Measurements from ENCODE around the gene NKX2-4. TPM values are rescaled to one million over a fixed set of nuclear protein-coding genes. Genes with fewer than 3 reads are reported as not detected.

The NKX2-4 gene
- polyA plus RNA-seq, 2 of the 4 experiments (the other 2 are of a cell fraction) = not detected

DNA sequence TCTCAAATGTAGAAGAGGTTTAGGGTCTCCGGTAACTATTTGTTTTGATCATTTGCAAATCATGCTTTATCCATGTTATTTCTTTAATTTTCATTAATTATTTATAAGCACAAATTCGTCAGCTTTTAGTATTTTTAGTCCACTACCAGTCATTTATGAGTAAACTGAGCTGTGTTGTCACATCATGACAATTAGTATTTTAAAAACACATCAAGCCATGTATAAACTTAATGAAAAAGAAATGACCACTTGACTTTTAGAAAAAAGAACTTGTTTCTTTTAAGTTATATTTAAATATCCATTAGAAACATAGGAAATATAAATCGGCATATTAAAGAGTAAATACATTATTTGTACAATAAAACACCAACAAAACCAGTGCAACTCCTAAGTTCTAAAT lies 2.8 kb downstream of the NKX2-4 start:
- H3K9me3 ChIP-seq = no peaks in the 10 kb centered on the region
- WGBS (ENCODE audit: missing lambda C conversion rate) = 33% methylated on average over 3 of the region's 3 CpGs
- no peak for ATAC-seq
- no peak overlapping the region for H3K4me2 ChIP-seq
- POLR2A ChIA-PET = no interaction called here
- peak; percentile 67 for FAIRE-seq
- CTCF ChIA-PET = interaction anchor here (1.0 kb wide), 1 partner anchor 111 kb away, joined by 3 read pairs; no protein-coding TSS in a partner anchor
- DNase-seq (ENCODE audit: low read depth in 1 of 2, low spot score in 1 of 2) = no peak
- no peak overlapping the region for H3K27ac ChIP-seq
- H3K4me1 ChIP-seq = peaks cover 5% of the 10 kb centered on the region; the same call in 2 of the 3 replicates
- TF ChIP-seq GATA3 (IDR thresholded peaks at IDR 0.05; ENCODE audit: borderline replicate concordance) = no peak
- TF ChIP-seq EP300 (IDR thresholded peaks at IDR 0.05) = no peak
- no peak for TF ChIP-seq ZSCAN20 (CRISPR knock-in tag; IDR thresholded peaks at IDR 0.05)
- no peak for TF ChIP-seq SMC3 (IDR thresholded peaks at IDR 0.05)
- TF ChIP-seq HOXB13 (CRISPR knock-in tag; IDR thresholded peaks at IDR 0.05; ENCODE audit: low read depth) = no peak
- no peak for TF ChIP-seq RARB (CRISPR knock-in tag; IDR thresholded peaks at IDR 0.05)
- TF ChIP-seq, protein P1, sequence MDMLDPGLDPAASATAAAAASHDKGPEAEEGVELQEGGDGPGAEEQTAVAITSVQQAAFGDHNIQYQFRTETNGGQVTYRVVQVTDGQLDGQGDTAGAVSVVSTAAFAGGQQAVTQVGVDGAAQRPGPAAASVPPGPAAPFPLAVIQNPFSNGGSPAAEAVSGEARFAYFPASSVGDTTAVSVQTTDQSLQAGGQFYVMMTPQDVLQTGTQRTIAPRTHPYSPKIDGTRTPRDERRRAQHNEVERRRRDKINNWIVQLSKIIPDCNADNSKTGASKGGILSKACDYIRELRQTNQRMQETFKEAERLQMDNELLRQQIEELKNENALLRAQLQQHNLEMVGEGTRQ (IDR thresholded peaks at IDR 0.05) = no peak
- TF ChIP-seq, protein P2, sequence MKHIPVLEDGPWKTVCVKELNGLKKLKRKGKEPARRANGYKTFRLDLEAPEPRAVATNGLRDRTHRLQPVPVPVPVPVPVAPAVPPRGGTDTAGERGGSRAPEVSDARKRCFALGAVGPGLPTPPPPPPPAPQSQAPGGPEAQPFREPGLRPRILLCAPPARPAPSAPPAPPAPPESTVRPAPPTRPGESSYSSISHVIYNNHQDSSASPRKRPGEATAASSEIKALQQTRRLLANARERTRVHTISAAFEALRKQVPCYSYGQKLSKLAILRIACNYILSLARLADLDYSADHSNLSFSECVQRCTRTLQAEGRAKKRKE (CRISPR knock-in tag; IDR thresholded peaks at IDR 0.05; ENCODE audit: low read depth) = no peak
- no peak for TF ChIP-seq POLR2A (IDR thresholded peaks at IDR 0.05; ENCODE audit: low read length)
- no peak for TF ChIP-seq RCOR1 (IDR thresholded peaks at IDR 0.05; ENCODE audit: low read depth, low read length)
- no peak for TF ChIP-seq ESRRA (IDR thresholded peaks at IDR 0.05; ENCODE audit: borderline replicate concordance, low read length)
- no peak for TF ChIP-seq CBX2 (IDR thresholded peaks at IDR 0.05; ENCODE audit: borderline replicate concordance, low read depth)
- no peak for TF ChIP-seq CEBPB (IDR thresholded peaks at IDR 0.05)
- no peak overlapping the region for H3K4me3 ChIP-seq

DNA sequence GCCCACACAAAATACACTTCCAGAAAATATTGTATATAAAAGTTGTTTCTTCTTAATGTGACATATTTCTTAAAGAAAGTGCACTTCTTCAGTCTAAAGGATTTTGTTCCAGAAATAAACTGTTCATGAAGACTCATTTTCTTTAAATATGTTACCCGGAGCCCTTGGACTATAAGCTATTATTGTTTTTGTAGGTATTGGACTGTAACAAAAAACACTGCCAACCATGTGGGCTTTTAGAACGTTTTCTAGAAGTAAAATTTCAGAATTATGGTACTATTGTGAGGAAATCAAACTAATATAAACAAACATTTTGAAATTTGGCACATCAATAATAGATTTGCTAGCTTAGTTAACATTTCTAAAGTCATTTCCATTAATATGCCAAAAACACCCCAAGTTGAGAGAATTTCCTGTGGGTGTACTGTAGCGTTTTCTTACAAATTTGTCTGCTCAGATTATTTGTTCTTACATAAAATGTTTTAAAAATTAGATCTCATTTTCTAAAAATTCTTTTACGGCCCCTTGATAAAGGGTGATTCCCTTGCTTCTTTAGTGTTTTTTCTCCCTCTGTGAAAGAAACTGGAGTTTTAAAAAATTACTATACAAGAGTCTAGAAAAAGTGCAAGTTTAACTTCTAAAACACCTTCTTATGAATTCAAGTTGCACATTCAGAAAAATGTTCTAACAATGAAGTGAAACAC lies 3.4 kb downstream of the NKX2-4 start:
- FAIRE-seq = peak; percentile 68
- no peak for ATAC-seq
- Histone ChIP-seq H3K4me2 (no peak overlapping the region), H3K27ac (no peak overlapping the region), H3K4me1 (peaks cover 5% of the 10 kb centered on the region; the same call in 2 of the 3 replicates), H3K9me3 (no peaks in the 10 kb centered on the region), H3K4me3 (no peak overlapping the region)
- TF ChIP-seq, protein P1 (IDR thresholded peaks at IDR 0.05) = no peak
- TF ChIP-seq, protein P3, sequence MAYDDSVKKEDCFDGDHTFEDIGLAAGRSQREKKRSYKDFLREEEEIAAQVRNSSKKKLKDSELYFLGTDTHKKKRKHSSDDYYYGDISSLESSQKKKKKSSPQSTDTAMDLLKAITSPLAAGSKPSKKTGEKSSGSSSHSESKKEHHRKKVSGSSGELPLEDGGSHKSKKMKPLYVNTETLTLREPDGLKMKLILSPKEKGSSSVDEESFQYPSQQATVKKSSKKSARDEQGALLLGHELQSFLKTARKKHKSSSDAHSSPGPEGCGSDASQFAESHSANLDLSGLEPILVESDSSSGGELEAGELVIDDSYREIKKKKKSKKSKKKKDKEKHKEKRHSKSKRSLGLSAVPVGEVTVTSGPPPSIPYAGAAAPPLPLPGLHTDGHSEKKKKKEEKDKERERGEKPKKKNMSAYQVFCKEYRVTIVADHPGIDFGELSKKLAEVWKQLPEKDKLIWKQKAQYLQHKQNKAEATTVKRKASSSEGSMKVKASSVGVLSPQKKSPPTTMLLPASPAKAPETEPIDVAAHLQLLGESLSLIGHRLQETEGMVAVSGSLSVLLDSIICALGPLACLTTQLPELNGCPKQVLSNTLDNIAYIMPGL (CRISPR knock-in tag; IDR thresholded peaks at IDR 0.05; ENCODE audit: borderline replicate concordance) = no peak
- TF ChIP-seq, protein P4, sequence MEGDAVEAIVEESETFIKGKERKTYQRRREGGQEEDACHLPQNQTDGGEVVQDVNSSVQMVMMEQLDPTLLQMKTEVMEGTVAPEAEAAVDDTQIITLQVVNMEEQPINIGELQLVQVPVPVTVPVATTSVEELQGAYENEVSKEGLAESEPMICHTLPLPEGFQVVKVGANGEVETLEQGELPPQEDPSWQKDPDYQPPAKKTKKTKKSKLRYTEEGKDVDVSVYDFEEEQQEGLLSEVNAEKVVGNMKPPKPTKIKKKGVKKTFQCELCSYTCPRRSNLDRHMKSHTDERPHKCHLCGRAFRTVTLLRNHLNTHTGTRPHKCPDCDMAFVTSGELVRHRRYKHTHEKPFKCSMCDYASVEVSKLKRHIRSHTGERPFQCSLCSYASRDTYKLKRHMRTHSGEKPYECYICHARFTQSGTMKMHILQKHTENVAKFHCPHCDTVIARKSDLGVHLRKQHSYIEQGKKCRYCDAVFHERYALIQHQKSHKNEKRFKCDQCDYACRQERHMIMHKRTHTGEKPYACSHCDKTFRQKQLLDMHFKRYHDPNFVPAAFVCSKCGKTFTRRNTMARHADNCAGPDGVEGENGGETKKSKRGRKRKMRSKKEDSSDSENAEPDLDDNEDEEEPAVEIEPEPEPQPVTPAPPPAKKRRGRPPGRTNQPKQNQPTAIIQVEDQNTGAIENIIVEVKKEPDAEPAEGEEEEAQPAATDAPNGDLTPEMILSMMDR (IDR thresholded peaks at IDR 0.05) = no peak
- TF ChIP-seq MYC (IDR thresholded peaks at IDR 0.05; ENCODE audit: borderline replicate concordance, low read length) (no peak), SREBF2 (IDR thresholded peaks at IDR 0.05) (no peak), RFX5 (IDR thresholded peaks at IDR 0.05) (no peak), SMC3 (IDR thresholded peaks at IDR 0.05) (no peak), KDM1A (IDR thresholded peaks at IDR 0.05; ENCODE audit: low read depth) (no peak), NFE2L2 (conservative IDR thresholded peaks at IDR 0.05; ENCODE audit: low read length) (no peak), PHF8 (IDR thresholded peaks at IDR 0.05; ENCODE audit: borderline replicate concordance, low read depth) (no peak), POLR2AphosphoS2 (conservative IDR thresholded peaks at IDR 0.05; ENCODE audit: low read length) (no peak), MAFK (IDR thresholded peaks at IDR 0.05; ENCODE audit: partially characterized antibody) (no peak), CEBPB (IDR thresholded peaks at IDR 0.05) (no peak), ZFP36 (IDR thresholded peaks at IDR 0.05; ENCODE audit: borderline replicate concordance, partially characterized antibody) (no peak), FOSB (CRISPR knock-in tag; IDR thresholded peaks at IDR 0.05) (no peak), RCOR1 (IDR thresholded peaks at IDR 0.05; ENCODE audit: low read depth, low read length) (no peak)
- TF ChIP-seq, protein P5, sequence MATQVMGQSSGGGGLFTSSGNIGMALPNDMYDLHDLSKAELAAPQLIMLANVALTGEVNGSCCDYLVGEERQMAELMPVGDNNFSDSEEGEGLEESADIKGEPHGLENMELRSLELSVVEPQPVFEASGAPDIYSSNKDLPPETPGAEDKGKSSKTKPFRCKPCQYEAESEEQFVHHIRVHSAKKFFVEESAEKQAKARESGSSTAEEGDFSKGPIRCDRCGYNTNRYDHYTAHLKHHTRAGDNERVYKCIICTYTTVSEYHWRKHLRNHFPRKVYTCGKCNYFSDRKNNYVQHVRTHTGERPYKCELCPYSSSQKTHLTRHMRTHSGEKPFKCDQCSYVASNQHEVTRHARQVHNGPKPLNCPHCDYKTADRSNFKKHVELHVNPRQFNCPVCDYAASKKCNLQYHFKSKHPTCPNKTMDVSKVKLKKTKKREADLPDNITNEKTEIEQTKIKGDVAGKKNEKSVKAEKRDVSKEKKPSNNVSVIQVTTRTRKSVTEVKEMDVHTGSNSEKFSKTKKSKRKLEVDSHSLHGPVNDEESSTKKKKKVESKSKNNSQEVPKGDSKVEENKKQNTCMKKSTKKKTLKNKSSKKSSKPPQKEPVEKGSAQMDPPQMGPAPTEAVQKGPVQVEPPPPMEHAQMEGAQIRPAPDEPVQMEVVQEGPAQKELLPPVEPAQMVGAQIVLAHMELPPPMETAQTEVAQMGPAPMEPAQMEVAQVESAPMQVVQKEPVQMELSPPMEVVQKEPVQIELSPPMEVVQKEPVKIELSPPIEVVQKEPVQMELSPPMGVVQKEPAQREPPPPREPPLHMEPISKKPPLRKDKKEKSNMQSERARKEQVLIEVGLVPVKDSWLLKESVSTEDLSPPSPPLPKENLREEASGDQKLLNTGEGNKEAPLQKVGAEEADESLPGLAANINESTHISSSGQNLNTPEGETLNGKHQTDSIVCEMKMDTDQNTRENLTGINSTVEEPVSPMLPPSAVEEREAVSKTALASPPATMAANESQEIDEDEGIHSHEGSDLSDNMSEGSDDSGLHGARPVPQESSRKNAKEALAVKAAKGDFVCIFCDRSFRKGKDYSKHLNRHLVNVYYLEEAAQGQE (IDR thresholded peaks at IDR 0.05) = no peak
- DNase-seq (ENCODE audit: low read depth in 1 of 2, low spot score in 1 of 2) = no peak
- POLR2A ChIA-PET = no interaction called here
- CTCF ChIA-PET = interaction anchor here (1.0 kb wide), 1 partner anchor 111 kb away, joined by 3 read pairs; no protein-coding TSS in a partner anchor
- WGBS (ENCODE audit: missing lambda C conversion rate) = 63% methylated on average over 4 of the region's 4 CpGs

Measured in A549 (cell line).